EL (cell line): ENCODE results near the gene GPD1.
"Not testable (repeated sequence)": the region's sequence is repeated elsewhere in the genome, so short reads cannot be mapped to it uniquely, and the experiment has no call there.

Source experiments
- DNase-seq: peaks from one replicate; pipeline ENCODE4 v3.0.0-alpha.2; 2016

The GPD1 gene

GRCh38 chr12:50074936-50075807 is 28.6 kb upstream of the GPD1 start:
- DNase-seq, result peak; percentile 87

DNA sequence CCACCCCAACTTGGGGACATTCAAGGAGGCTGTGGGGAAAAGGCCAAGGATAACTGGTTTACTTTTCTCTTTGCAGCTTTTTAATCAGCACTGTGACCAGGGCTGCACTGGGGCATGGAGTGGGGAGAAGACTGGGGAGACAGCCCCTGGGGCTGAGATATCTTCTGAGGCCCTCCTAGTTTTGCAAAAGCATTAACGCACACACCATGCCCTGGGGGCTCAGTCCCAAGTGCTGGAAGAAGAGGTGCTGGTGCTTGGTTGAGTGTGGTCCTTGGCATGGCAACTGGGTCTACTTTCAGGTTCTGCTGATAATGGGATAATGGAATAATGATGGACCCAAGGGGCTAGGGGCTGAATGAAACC is 28.0 kb upstream of the GPD1 start:
- DNase-seq, result no peak

- no peak for DNase-seq
Observed at GRCh38 chr12:50077099-50077498, 26.7 kb upstream of the GPD1 start.

DNA sequence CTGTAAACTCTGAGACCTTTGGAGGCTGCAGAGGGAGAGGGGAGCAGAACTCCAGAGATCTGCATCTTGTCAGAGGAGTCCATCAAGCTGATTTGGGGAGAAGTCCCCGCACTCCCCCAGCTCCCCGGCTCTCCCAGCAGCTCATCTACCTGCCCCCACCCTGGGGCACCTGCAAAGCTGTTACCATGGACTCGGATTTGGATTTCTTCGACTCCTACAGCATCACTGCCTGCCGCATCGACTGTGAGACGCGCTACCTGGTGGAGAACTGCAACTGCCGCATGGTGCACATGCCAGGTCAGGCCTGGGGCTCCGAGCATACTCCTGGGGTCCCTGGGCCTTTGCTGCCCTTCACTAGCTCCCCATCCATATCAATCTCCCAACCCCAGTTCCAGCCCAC is 25.5 kb upstream of the GPD1 start:
- DNase-seq, result no peak

DNA sequence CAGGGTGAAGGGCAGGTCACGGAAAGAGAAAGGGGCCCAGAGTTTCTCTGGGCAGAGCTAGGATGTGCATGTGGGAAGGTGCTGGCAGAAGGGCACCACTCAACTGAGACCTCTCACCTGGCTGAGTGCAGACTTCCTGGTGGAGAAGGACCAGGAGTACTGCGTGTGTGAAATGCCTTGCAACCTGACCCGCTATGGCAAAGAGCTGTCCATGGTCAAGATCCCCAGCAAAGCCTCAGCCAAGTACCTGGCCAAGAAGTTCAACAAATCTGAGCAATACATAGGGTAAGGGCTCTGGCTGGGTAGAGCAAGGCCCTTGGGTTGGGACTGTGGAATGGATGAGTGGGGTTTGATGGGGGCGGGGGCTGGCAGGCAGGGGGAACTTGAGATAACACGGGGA is 24.0 kb upstream of the GPD1 start:
- DNase-seq, result no peak

DNA sequence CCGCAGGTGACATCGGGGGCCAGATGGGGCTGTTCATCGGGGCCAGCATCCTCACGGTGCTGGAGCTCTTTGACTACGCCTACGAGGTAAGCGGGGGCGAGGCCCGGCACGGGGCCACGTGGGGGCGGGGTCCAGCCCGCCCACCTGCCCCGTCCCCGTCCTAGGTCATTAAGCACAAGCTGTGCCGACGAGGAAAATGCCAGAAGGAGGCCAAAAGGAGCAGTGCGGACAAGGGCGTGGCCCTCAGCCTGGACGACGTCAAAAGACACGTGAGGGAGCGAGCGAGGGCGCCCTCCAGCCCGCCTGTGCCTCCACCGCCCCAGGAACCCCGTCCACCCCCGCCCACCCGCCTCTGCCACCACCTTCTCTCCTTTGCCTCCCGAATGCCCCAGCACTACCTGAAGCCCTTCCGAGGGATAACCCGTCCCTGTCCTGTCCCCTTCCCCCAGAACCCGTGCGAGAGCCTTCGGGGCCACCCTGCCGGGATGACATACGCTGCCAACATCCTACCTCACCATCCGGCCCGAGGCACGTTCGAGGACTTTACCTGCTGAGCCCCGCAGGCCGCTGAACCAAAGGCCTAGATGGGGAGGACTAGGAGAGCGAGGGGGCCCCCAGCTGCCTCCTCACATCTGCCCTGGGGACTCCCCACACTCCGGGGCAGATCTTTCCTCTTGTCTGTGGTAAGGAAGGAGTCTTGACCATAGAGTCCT is 22.6 kb upstream of the GPD1 start:
- no peak for DNase-seq

DNA sequence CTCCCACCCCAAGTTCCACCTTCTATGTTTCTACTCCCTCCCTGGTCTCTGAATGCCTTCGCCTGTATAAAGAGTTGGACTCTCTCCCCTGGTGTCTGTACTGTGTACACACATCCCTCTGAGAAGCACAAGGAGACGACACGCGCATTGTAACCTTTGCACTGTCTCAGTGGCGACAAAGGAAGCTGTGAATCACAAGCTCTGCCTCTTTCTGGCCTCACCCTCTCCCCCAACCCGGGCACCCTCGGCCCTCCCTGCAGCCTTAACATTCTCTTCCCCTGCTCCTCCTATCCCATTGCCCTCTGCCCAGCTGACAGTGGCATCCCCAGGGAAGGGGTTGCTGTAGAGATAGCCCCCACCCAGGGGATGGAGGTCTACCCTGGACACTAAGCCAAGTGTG is 21.2 kb upstream of the GPD1 start:
- no peak for DNase-seq

- DNase-seq, result peak; percentile 28
Observed at GRCh38 chr12:50083301-50083700, 20.5 kb upstream of the GPD1 start.

GRCh38 chr12:50084409-50084774 is 19.4 kb upstream of the GPD1 start:
- DNase-seq, result not testable (repeated sequence)

- peak; percentile 93 for DNase-seq
Observed at GRCh38 chr12:50084775-50085614, 18.8 kb upstream of the GPD1 start, which contains the start of gene SMARCD1. Gene SMARCD1 (plus strand): TSS chr12:50085342. CDS start chr12:50085370, 28 bp downstream.

DNA sequence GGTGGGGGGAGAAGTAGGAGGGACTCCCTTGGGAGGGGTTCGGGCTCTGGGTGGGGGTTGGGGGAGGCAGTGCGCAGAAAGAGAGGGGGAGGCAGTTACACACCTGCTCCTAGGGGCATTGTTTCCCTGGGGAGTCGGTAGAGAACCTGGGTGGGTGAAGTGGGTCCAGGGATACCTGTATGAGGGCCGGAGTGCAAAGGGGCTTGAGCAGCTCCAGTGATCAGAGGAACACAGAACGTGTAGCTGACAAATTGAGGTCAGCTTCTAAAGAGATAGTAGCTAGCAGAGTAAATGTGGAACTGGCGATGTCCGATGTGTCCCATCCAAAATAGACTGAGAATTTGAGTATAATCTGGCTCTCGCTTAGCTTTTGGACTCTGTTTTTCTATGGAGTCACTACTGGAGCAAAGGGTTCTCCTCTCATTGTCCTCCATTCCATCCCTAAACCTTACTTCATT is 18.2 kb upstream of the GPD1 start:
- DNase-seq, result no peak

- DNase-seq, result no peak
Observed at GRCh38 chr12:50086148-50086547, 17.7 kb upstream of the GPD1 start.

- no peak for DNase-seq
Observed at GRCh38 chr12:50087151-50087550, 16.7 kb upstream of the GPD1 start.

GRCh38 chr12:50087995-50088394 is 15.8 kb upstream of the GPD1 start:
- peak; percentile 55 for DNase-seq

DNA sequence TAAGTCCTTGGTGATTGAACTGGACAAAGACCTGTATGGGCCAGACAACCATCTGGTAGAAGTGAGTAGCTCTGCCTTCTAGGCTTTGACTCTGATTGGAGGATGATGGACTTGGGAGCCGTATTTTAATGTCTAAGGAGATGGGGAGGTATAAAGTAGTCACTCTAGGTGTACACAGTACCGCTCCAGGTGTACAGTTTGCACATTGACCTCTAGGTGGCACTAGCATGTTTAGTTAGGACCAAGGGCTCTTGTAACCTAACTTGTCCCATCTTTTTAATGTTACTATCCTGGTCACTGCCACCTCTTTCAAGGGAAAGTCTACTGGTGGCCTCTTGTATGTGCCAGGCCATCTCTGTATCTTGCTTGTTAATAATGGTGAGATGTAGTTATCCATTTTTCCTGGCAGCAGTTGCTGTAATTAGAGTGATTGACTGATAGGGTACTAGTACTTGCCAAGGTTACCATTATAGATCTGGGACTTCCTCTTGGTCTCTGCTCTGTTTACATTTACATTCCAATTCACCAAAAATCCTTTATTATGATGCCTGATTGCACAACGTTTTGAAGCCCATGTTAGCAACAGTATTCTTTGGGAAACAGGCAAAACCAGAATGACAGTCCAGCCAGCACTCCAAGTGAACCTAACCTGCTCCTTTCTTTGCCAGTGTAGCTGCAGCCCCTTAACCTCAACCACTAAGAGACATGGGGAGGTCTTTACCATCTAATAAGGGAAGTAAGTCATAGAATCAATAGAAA is 15.1 kb upstream of the GPD1 start:
- DNase-seq, result peak; percentile 55

GRCh38 chr12:50089730-50090129 is 14.1 kb upstream of the GPD1 start:
- no peak for DNase-seq

DNA sequence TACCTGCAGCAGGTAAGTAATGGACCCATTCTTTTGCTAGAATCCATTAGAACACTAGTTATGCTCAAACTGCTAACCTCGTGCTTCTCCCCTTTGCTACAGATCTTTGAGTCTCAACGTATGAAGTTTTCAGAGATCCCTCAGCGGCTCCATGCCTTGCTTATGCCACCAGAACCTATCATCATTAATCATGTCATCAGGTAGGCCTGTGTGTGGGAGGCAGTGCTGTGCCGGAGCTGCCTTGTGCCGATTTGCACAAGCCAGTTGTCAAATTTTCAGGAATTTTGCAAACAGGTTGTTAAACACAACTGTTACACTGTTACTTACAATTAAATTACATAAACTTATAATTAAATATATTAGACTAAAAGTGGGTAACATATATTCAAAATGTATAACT is 13.4 kb upstream of the GPD1 start:
- no peak for DNase-seq

DNA sequence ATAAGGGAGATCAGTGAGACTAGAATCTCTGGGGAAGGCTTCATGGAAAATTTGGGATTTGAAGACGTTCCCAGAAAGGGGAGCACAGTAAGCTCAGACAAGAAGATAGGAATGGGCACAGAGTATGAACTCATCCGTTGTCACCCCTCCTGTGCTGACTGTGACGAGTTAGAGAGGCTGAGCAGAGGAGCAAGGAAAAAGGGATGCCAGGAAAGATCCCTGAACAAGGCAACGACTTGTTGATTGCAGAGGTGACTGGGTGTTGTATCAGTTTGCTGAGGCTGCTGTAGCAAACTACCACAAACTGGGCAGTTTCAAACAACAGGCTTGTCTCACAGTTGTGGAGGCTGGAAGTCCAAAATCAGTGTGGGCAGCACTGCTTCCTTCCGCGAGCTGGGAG is 5.9 kb upstream of the GPD1 start:
- DNase-seq, result no peak

GRCh38 chr12:50099302-50100008 is 4.4 kb upstream of the GPD1 start:
- DNase-seq, result peak; percentile 69

- no peak for DNase-seq
Observed at GRCh38 chr12:50100561-50100960, 3.2 kb upstream of the GPD1 start.

- DNase-seq, result peak; percentile 45
Observed at GRCh38 chr12:50101663-50102062, 2.1 kb upstream of the GPD1 start.

GRCh38 chr12:50102131-50102531 is 1.7 kb upstream of the GPD1 start:
- DNase-seq, result no peak
